GM23338 (cell line): ENCODE measurements around the gene COBL. TPM values are rescaled to one million over a fixed set of nuclear protein-coding genes. Genes with fewer than 3 reads are reported as not detected.

Source experiments
- ATAC-seq: fragments of 200-7000 bp; cut with Tn5 transposase; 3 replicates; pipeline ENCODE4 v1.9.1; 2020
- DNase-seq: peaks from one replicate; pipeline ENCODE4 v3.0.0-alpha.2; 2015; ENCODE audit warnings: low spot score
- H2AFZ ChIP-seq: fragments of 200-600 bp; sonication (generic); 2 replicates; pipeline ENCODE4 v1.8.0; 2016; ENCODE audit warnings: antibody characterized with exemption, mild to moderate bottlenecking, moderate library complexity
- H3F3A ChIP-seq: fragments of 200-600 bp; sonication (generic); replicated peaks from 2 replicates; pipeline ENCODE4 v1.8.0; 2017; ENCODE audit warnings: antibody characterized with exemption, mixed run types, low read depth
- H3K27ac ChIP-seq: fragments of 200-600 bp; sonication (generic); 2 replicates; pipeline ENCODE4 v1.6.1; 2016; ENCODE audit warnings: low read depth
- H3K27me3 ChIP-seq: fragments of 200-600 bp; sonication (generic); 2 replicates; pipeline ENCODE4 v1.8.0; 2016; ENCODE audit warnings: mild to moderate bottlenecking, mixed run types, moderate library complexity; ENCODE audit not compliant: insufficient read depth
- H3K36me3 ChIP-seq: fragments of 200-600 bp; sonication (generic); 2 replicates; pipeline ENCODE4 v1.8.0; 2016; ENCODE audit warnings: mild to moderate bottlenecking; ENCODE audit not compliant: insufficient read depth
- H3K4me1 ChIP-seq: fragments of 200-600 bp; sonication (generic); 2 replicates; pipeline ENCODE4 v1.8.0; 2016; ENCODE audit warnings: mild to moderate bottlenecking, moderate library complexity; ENCODE audit not compliant: insufficient read depth
- H3K4me2 ChIP-seq: fragments of 200-600 bp; sonication (generic); 2 replicates; pipeline ENCODE4 v1.7.1; 2017; ENCODE audit warnings: mixed run types
- H3K4me3 ChIP-seq: fragments of 200-600 bp; sonication (generic); 2 replicates; pipeline ENCODE4 v1.6.1; 2016; ENCODE audit warnings: mixed run types
- H3K79me2 ChIP-seq: fragments of 200-600 bp; sonication (generic); replicated peaks from 2 replicates; pipeline ENCODE4 v1.8.0; 2017; ENCODE audit warnings: mild to moderate bottlenecking; ENCODE audit not compliant: insufficient read depth
- H3K9me2 ChIP-seq: fragments of 200-600 bp; sonication (generic); 2 replicates; pipeline ENCODE4 v1.8.0; 2017; ENCODE audit not compliant: insufficient read depth
- H4K20me1 ChIP-seq: fragments of 200-600 bp; sonication (generic); replicated peaks from 2 replicates; pipeline ENCODE4 v1.8.0; 2017; ENCODE audit warnings: mild to moderate bottlenecking; ENCODE audit not compliant: insufficient read depth
- H3K27ac Mint-ChIP-seq: 2 replicates; pipeline ENCODE4 v1.8.0; 2020; ENCODE audit warnings: inconsistent platforms, mild to moderate bottlenecking, moderate library complexity, mixed read lengths
- H3K27me3 Mint-ChIP-seq: 3 replicates; pipeline ENCODE4 v1.8.0; 2022; ENCODE audit warnings: low read depth, mild to moderate bottlenecking, moderate library complexity, mixed read lengths, inconsistent platforms; ENCODE audit not compliant: insufficient read depth, poor library complexity
- H3K36me3 Mint-ChIP-seq: 3 replicates; pipeline ENCODE4 v1.8.0; 2021; ENCODE audit warnings: low read depth, mild to moderate bottlenecking, inconsistent platforms, moderate library complexity, mixed read lengths
- H3K4me1 Mint-ChIP-seq: 3 replicates; pipeline ENCODE4 v1.8.0; 2020; ENCODE audit warnings: mild to moderate bottlenecking, inconsistent platforms, mixed read lengths
- H3K4me3 Mint-ChIP-seq: 3 replicates; pipeline ENCODE4 v1.8.0; 2021; ENCODE audit warnings: moderate library complexity, mild to moderate bottlenecking, inconsistent platforms, mixed read lengths
- H3K9me3 Mint-ChIP-seq: 3 replicates; pipeline ENCODE4 v1.8.0; 2020; ENCODE audit warnings: moderate library complexity, mild to moderate bottlenecking, inconsistent platforms, mixed read lengths
- CREB1 ChIP-seq: fragments of 250-450 bp; sonication (Bioruptor Pico); IDR thresholded peaks from 2 replicates; pipeline ENCODE4 v1.5.0; 2020; ENCODE audit warnings: low read depth, mild to moderate bottlenecking, moderate library complexity
- CTCF ChIP-seq, 2 experiments: fragments of 200-600 bp in 1 of 2; sonication (generic) in 1 of 2; conservative IDR thresholded peaks; 2 replicates each; pipeline versions ENCODE4 v1.5.1 to v1.6.1; 2016 to 2017; ENCODE audit warnings: antibody characterized with exemption in 2 of 2, low read depth in 2 of 2, mild to moderate bottlenecking in 2 of 2, moderate library complexity in 1 of 2
- EZH2 ChIP-seq: fragments of 200-600 bp; sonication (generic); IDR thresholded peaks from one replicate; pipeline ENCODE4 v1.8.0; 2017; ENCODE audit warnings: antibody characterized with exemption, mild to moderate bottlenecking, low read depth; ENCODE audit not compliant: unreplicated experiment
- EZH2phosphoT487 ChIP-seq: fragments of 200-600 bp; sonication (generic); IDR thresholded peaks from one replicate; pipeline ENCODE4 v1.8.1; 2018; ENCODE audit warnings: antibody characterized with exemption; ENCODE audit not compliant: unreplicated experiment
- JUNB ChIP-seq: IDR thresholded peaks from one replicate; pipeline ENCODE4 v1.6.1; 2016; ENCODE audit warnings: antibody characterized with exemption; ENCODE audit not compliant: unreplicated experiment
- POLR2AphosphoS5 ChIP-seq: IDR thresholded peaks from 2 replicates; pipeline ENCODE4 v1.6.1; 2016; ENCODE audit warnings: antibody characterized with exemption, low read depth
- STAT1 ChIP-seq: IDR thresholded peaks from one replicate; pipeline ENCODE4 v1.6.1; 2016; ENCODE audit warnings: antibody characterized with exemption; ENCODE audit not compliant: unreplicated experiment
- ZNF331 ChIP-seq: fragments of 250-450 bp; sonication (Bioruptor Pico); IDR thresholded peaks from 2 replicates; pipeline ENCODE4 v1.5.0; 2020; ENCODE audit warnings: low read depth, mild to moderate bottlenecking, moderate library complexity
- ZNF462 ChIP-seq: fragments of 250-450 bp; sonication (Bioruptor Pico); IDR thresholded peaks from 2 replicates; pipeline ENCODE4 v1.5.0; 2020; ENCODE audit warnings: mild to moderate bottlenecking, moderate library complexity
- polyA plus RNA-seq: library from polyadenylated mRNA; unstranded; fragments of >200 nt; fragmentation: Nextera tagmentation; extraction: Ambion mirVana; gene quantifications from 2 replicates; pipeline ENCODE4 v1.2.1, GENCODE V29; 2016
- total RNA-seq: library from RNA; depleted of rRNA; stranded (reverse); fragments of >200 nt; shearing (Covaris generic); gene quantifications from 2 replicates; pipeline ENCODE4 v1.2.3, GENCODE V29; 2014
- TF ChIP-seq, protein P1 (sequence below): IDR thresholded peaks from one replicate; pipeline ENCODE4 v1.6.1; 2018; ENCODE audit warnings: antibody characterized with exemption; ENCODE audit not compliant: unreplicated experiment

Gene COBL
- total and polyA plus RNA-seq, 2 experiments from 2014 or later, result 18.3 to 51.9 TPM

GRCh38 chr7:51031216-51031615, 285.4 kb downstream of the COBL start (continued):
- no peak for TF ChIP-seq ZNF462

- Histone ChIP-seq H2AFZ (no peak overlapping the region), H4K20me1 (no peaks in the 10 kb centered on the region), H3K27me3 (no peaks in the 10 kb centered on the region), H3K4me1 (peaks cover 9% of the 10 kb centered on the region), H3K4me2 (no peak overlapping the region), H3K9me2 (no peaks in the 10 kb centered on the region), H3F3A (0 out of 2 replicates have a peak, but pooled peaks cover 4% of the 10 kb centered on the region), H3K36me3 (peaks cover 3% of the 10 kb centered on the region; the same call in 1 of the 2 replicates), H3K27ac (no peak overlapping the region), H3K4me3 (no peak overlapping the region), H3K79me2 (no peaks in the 10 kb centered on the region)
- Mint-ChIP-seq H3K4me1 (peaks cover 15% of the 10 kb centered on the region), H3K4me3 (no peak overlapping the region), H3K27me3 (peaks cover 4% of the 10 kb centered on the region), H3K27ac (no peak overlapping the region), H3K9me3 (no peaks in the 10 kb centered on the region), H3K36me3 (peaks cover 18% of the 10 kb centered on the region)
- ATAC-seq (no peak), DNase-seq (no peak)
- TF ChIP-seq EZH2, result no peak
- no peak for TF ChIP-seq CREB1
- no peak for TF ChIP-seq CTCF (conservative IDR thresholded peaks at IDR 0.05; ENCODE audit: low read depth in 2 of 2)
- TF ChIP-seq POLR2AphosphoS5, result no peak
- no peak for TF ChIP-seq ZNF331 (CRISPR knock-in tag)
- TF ChIP-seq STAT1, result no peak
- TF ChIP-seq, protein P1, sequence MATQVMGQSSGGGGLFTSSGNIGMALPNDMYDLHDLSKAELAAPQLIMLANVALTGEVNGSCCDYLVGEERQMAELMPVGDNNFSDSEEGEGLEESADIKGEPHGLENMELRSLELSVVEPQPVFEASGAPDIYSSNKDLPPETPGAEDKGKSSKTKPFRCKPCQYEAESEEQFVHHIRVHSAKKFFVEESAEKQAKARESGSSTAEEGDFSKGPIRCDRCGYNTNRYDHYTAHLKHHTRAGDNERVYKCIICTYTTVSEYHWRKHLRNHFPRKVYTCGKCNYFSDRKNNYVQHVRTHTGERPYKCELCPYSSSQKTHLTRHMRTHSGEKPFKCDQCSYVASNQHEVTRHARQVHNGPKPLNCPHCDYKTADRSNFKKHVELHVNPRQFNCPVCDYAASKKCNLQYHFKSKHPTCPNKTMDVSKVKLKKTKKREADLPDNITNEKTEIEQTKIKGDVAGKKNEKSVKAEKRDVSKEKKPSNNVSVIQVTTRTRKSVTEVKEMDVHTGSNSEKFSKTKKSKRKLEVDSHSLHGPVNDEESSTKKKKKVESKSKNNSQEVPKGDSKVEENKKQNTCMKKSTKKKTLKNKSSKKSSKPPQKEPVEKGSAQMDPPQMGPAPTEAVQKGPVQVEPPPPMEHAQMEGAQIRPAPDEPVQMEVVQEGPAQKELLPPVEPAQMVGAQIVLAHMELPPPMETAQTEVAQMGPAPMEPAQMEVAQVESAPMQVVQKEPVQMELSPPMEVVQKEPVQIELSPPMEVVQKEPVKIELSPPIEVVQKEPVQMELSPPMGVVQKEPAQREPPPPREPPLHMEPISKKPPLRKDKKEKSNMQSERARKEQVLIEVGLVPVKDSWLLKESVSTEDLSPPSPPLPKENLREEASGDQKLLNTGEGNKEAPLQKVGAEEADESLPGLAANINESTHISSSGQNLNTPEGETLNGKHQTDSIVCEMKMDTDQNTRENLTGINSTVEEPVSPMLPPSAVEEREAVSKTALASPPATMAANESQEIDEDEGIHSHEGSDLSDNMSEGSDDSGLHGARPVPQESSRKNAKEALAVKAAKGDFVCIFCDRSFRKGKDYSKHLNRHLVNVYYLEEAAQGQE, result no peak
- TF ChIP-seq JUNB, result no peak
- TF ChIP-seq EZH2phosphoT487, result no peak
These were observed 286.9 kb downstream of the COBL start for GRCh38 chr7:51029701-51030191.
